B cell (primary cell): Measurements from ENCODE around the gene PAWR. TPM values are rescaled to one million over a fixed set of nuclear protein-coding genes. Genes with fewer than 3 reads are reported as not detected.

Source experiments
- ATAC-seq: fragments of 200-7000 bp; cut with Tn5 transposase; one replicate; pipeline ENCODE4 v1.10.0; 2021; ENCODE audit warnings: low read depth, mild to moderate bottlenecking, moderate number of reproducible peaks, moderate library complexity
- CTCF ChIA-PET: fragments of 350-600 bp; sonication (Branson Sonifier 250); formaldehyde crosslinking; loops from one replicate; lab custom pipeline; 2021; ENCODE audit warnings: antibody characterized with exemption, inconsistent platforms; lab: Charles Lee
- POLR2A ChIA-PET: fragments of 350-600 bp; sonication (Branson Sonifier 250); formaldehyde crosslinking; loops from one replicate; lab custom pipeline; 2021; ENCODE audit warnings: antibody characterized with exemption; lab: Charles Lee
- DNase-seq: peaks from one replicate; pipeline ENCODE4 v3.0.0; 2013
- H2AFZ ChIP-seq: 2 replicates; pipeline ENCODE4 v1.6.1; 2012; ENCODE audit warnings: mild to moderate bottlenecking, low read depth, low read length; ENCODE audit not compliant: insufficient read depth, poor library complexity, severe bottlenecking
- H3K27ac ChIP-seq, 2 donors: 1 replicate in 1 of 2; 2 replicates in 1 of 2; pipeline ENCODE4 v1.5.1; 2012 to 2013; ENCODE audit warnings: low read length in 2 of 2, mild to moderate bottlenecking in 2 of 2, moderate library complexity in 1 of 2
- H3K27me3 ChIP-seq, 4 experiments: fragments of 200-600 bp in 1 of 4; sonication (generic) in 1 of 4; replicated peaks in 1 of 4; 1 replicate in 2 of 4; 2 replicates in 2 of 4; pipeline versions ENCODE4 v1.6.1 to v1.7.0; 2013 to 2016; ENCODE audit warnings: low read length in 3 of 4, mild to moderate bottlenecking in 2 of 4, mixed read lengths in 1 of 4, moderate library complexity in 1 of 4; ENCODE audit not compliant: insufficient read depth in 4 of 4, control insufficient read depth in 3 of 4; ENCODE audit errors: control extremely low read depth in 1 of 4
- H3K36me3 ChIP-seq, 2 experiments: replicated peaks in 1 of 2; 1 replicate in 1 of 2; 2 replicates in 1 of 2; pipeline versions ENCODE4 v1.6.1 to v1.7.1; 2013; ENCODE audit warnings: low read length in 1 of 2; ENCODE audit not compliant: insufficient read depth in 2 of 2, control insufficient read depth in 1 of 2; ENCODE audit errors: control extremely low read depth in 1 of 2, extremely low read depth in 1 of 2
- H3K4me1 ChIP-seq, 2 donors: fragments of 200-600 bp in 1 of 2; sonication (generic) in 1 of 2; 1 replicate in 1 of 2; 2 replicates in 1 of 2; pipeline versions ENCODE4 v1.5.1 to v1.6.1; 2013 to 2017; ENCODE audit warnings: low read length in 2 of 2; ENCODE audit not compliant: control insufficient read depth in 2 of 2, insufficient read depth in 2 of 2
- H3K4me2 ChIP-seq: replicated peaks from 2 replicates; pipeline ENCODE3; 2012; ENCODE audit warnings: mild to moderate bottlenecking, low read depth, low read length; ENCODE audit not compliant: poor library complexity, severe bottlenecking
- H3K4me3 ChIP-seq, 5 experiments: fragments of 200-600 bp in 1 of 5; sonication (generic) in 1 of 5; 1 replicate in 3 of 5; 2 replicates in 2 of 5; pipeline versions ENCODE4 v1.5.1 to v1.7.0; 2011 to 2016; ENCODE audit warnings: low read length in 4 of 5, mild to moderate bottlenecking in 4 of 5, low read depth in 2 of 5, control low read depth in 1 of 5, moderate library complexity in 1 of 5; ENCODE audit not compliant: insufficient read depth in 1 of 5; ENCODE audit errors: control extremely low read depth in 1 of 5, extremely low read depth in 1 of 5
- H3K79me2 ChIP-seq: fragments of 200-600 bp; sonication (generic); one replicate; pipeline ENCODE4 v1.6.0; 2016; ENCODE audit warnings: low read length; ENCODE audit not compliant: control insufficient read depth, insufficient read depth
- H3K9ac ChIP-seq: fragments of 200-600 bp; sonication (generic); 2 replicates; pipeline ENCODE4 v1.6.1; 2017; ENCODE audit warnings: mild to moderate bottlenecking, low read length, moderate library complexity
- H3K9me3 ChIP-seq, 3 donors: one replicate each; pipeline versions ENCODE4 v1.6.1 to v1.7.1; 2013; ENCODE audit warnings: low read length in 2 of 3; ENCODE audit not compliant: control insufficient read depth in 2 of 3, insufficient read depth in 1 of 3; ENCODE audit errors: control extremely low read depth in 1 of 3
- H4K20me1 ChIP-seq: 2 replicates; pipeline ENCODE4 v1.6.0; 2012; ENCODE audit warnings: mild to moderate bottlenecking, low read length; ENCODE audit not compliant: insufficient read depth, control insufficient read depth, poor library complexity, severe bottlenecking
- H3K27ac Mint-ChIP-seq: one replicate; pipeline ENCODE4 v1.8.0; 2021; ENCODE audit warnings: mixed read lengths
- H3K27me3 Mint-ChIP-seq: one replicate; pipeline ENCODE4 v1.8.0; 2021; ENCODE audit warnings: mixed read lengths
- H3K4me1 Mint-ChIP-seq: one replicate; pipeline ENCODE4 v1.8.0; 2021; ENCODE audit warnings: mixed read lengths
- H3K4me3 Mint-ChIP-seq: one replicate; pipeline ENCODE4 v1.8.0; 2021; ENCODE audit warnings: mixed read lengths
- H3K9me3 Mint-ChIP-seq: one replicate; pipeline ENCODE4 v1.8.0; 2022; ENCODE audit warnings: mixed read lengths; ENCODE audit not compliant: insufficient read depth
- CTCF ChIP-seq: fragments of 200-600 bp; IDR thresholded peaks from one replicate; pipeline ENCODE4 v1.8.0; 2022; ENCODE audit warnings: antibody characterized with exemption, mild to moderate bottlenecking
- EZH2 ChIP-seq: IDR thresholded peaks from 2 replicates; pipeline ENCODE4 v1.6.1; 2012; ENCODE audit warnings: borderline replicate concordance, low read depth, mild to moderate bottlenecking, moderate library complexity, low read length; ENCODE audit not compliant: insufficient read depth, poor library complexity, severe bottlenecking
- WGBS: methylation state at CpG from one replicate; pipeline ENCODE4 v1.1.5; 2013; ENCODE audit warnings: missing lambda C conversion rate; ENCODE audit not compliant: insufficient coverage; 5-methylcytosine and 5-hydroxymethylcytosine counted together
- intact Hi-C: fragments of 100-400 bp; cut with micrococcal nuclease; formaldehyde crosslinking; loops from one replicate; pipeline ENCODE4 v1.10.0; 2022
- polyA plus RNA-seq: library from polyadenylated mRNA; depleted of rRNA; stranded (reverse); fragments of >200 nt; gene quantifications from 2 replicates; pipeline ENCODE4 v1.2.3, GENCODE V29; 2012
- total RNA-seq, 2 donors: library from RNA; stranded (reverse); fragments of 120-200 nt in 1 of 2; gene quantifications; 1 replicate in 1 of 2; 2 replicates in 1 of 2; pipeline versions ENCODE4 v1.2.3 to v1.2.4, GENCODE V29; 2013 to 2022

Gene PAWR
- total and polyA plus RNA-seq, 2 donors (not counting 1 experiment from before 2014, with no cell fraction given), result 17.9 to 90.1 TPM

- no peak overlapping the region for H3K27ac ChIP-seq
- no peaks in the 10 kb centered on the region for H3K4me1 ChIP-seq
- DNase-seq (no peak), ATAC-seq (no peak)
- Mint-ChIP-seq H3K27me3 (no peaks in the 10 kb centered on the region), H3K27ac (no peak overlapping the region), H3K4me3 (no peak overlapping the region), H3K4me1 (no peaks in the 10 kb centered on the region), H3K9me3 (no peaks in the 10 kb centered on the region)
- WGBS, result 100% methylated on average over 1 of the region's 3 CpGs
- no peak overlapping the region for H3K4me3 ChIP-seq
- TF ChIP-seq EZH2 (no peak), CTCF (no peak)
- intact Hi-C loops, result no loop called here
- CTCF ChIA-PET, result no interaction called here
- H3K9me3 ChIP-seq, result no peaks in the 10 kb centered on the region
- H2AFZ ChIP-seq, result no peak overlapping the region
- H4K20me1 ChIP-seq, result no peaks in the 10 kb centered on the region
- H3K27me3 ChIP-seq, result no peaks in the 10 kb centered on the region
- POLR2A ChIA-PET, result no interaction called here
- no peaks in the 10 kb centered on the region for H3K79me2 ChIP-seq
- H3K4me2 ChIP-seq, result no peak overlapping the region
- H3K36me3 ChIP-seq, result no peaks in the 10 kb centered on the region
- no peak overlapping the region for H3K9ac ChIP-seq
Observed at GRCh38 chr12:79537675-79538074, 153.1 kb downstream of the PAWR start.

- no peaks in the 10 kb centered on the region for H3K79me2 ChIP-seq
- H3K9me3 Mint-ChIP-seq, result no peaks in the 10 kb centered on the region
- H3K9me3 ChIP-seq, result no peaks in the 10 kb centered on the region
- no peak overlapping the region for H3K4me2 ChIP-seq
- WGBS, result no CpG with 5 or more reads among the region's 2 CpGs
- H3K27me3 ChIP-seq, result no peaks in the 10 kb centered on the region
- no peaks in the 10 kb centered on the region for H4K20me1 ChIP-seq
- no peak overlapping the region for H3K9ac ChIP-seq
- H3K4me3 Mint-ChIP-seq, result no peak overlapping the region
- H2AFZ ChIP-seq, result no peak overlapping the region
- no peak for ATAC-seq
- ChIA-PET CTCF (interaction anchor here (1.1 kb wide), 1 partner anchor 12 kb away, joined by 4 read pairs; no protein-coding TSS in a partner anchor), POLR2A (no interaction called here)
- no peak for DNase-seq
- intact Hi-C loops, result no loop called here
- no peak overlapping the region for H3K4me3 ChIP-seq
- no peaks in the 10 kb centered on the region for H3K4me1 ChIP-seq
- no peaks in the 10 kb centered on the region for H3K36me3 ChIP-seq
- no peaks in the 10 kb centered on the region for H3K4me1 Mint-ChIP-seq
- H3K27me3 Mint-ChIP-seq, result no peaks in the 10 kb centered on the region
- H3K27ac ChIP-seq, result no peak overlapping the region
- TF ChIP-seq CTCF, result no peak
- TF ChIP-seq EZH2, result no peak
- no peak overlapping the region for H3K27ac Mint-ChIP-seq
Observed at GRCh38 chr12:79535751-79536150, 155.0 kb downstream of the PAWR start.

Other genes starting within 250 kb of the PAWR start
- 110 and 139 TPM in 2 replicates for gene PPP1R12A, start 244.1 kb upstream of the PAWR start, total RNA-seq
- 18.3 and 32.7 TPM in 2 replicates for gene PPP1R12A, start 244.1 kb upstream of the PAWR start, polyA plus RNA-seq